H1 (cell line): ENCODE data around the gene HOXB7. TPM values are rescaled to one million over a fixed set of nuclear protein-coding genes. Genes with fewer than 3 reads are reported as not detected.

ENCODE experiments used
- BCL11A ChIP-seq, 2 experiments: IDR thresholded peaks; one replicate each; pipeline ENCODE4 v1.6.1; 2011; ENCODE audit warnings: low read depth in 2 of 2, low read length in 2 of 2, mild to moderate bottlenecking in 2 of 2
- CHD1 ChIP-seq: IDR thresholded peaks from 2 replicates; pipeline ENCODE4 v1.6.1; 2012; ENCODE audit warnings: low read depth, low read length, improper control_type of control experiment
- CHD2 ChIP-seq: IDR thresholded peaks from 2 replicates; pipeline ENCODE4 v1.6.1; 2012; ENCODE audit warnings: low read length, improper control_type of control experiment
- EGR1 ChIP-seq: IDR thresholded peaks from 2 replicates; pipeline ENCODE4 v1.6.1; 2011; ENCODE audit warnings: low read depth, low read length, borderline replicate concordance
- GTF2F1 ChIP-seq: IDR thresholded peaks from 2 replicates; pipeline ENCODE4 v1.6.1; 2012; ENCODE audit warnings: low read depth, low read length, improper control_type of control experiment, borderline replicate concordance
- HDAC6 ChIP-seq: IDR thresholded peaks from one replicate; pipeline ENCODE4 v1.7.1; 2012; ENCODE audit warnings: low read depth, mild to moderate bottlenecking, inconsistent platforms, low read length, moderate library complexity
- KDM1A ChIP-seq: fragments of 200-600, 300-600 bp; sonication (generic); IDR thresholded peaks from 2 replicates; pipeline ENCODE4 v1.7.1; 2016; ENCODE audit warnings: mild to moderate bottlenecking, low read length, borderline replicate concordance
- KDM4A ChIP-seq: IDR thresholded peaks from one replicate; pipeline ENCODE4 v1.7.1; 2012; ENCODE audit warnings: low read depth, mild to moderate bottlenecking, moderate library complexity, low read length, inconsistent platforms; ENCODE audit not compliant: severe bottlenecking
- MAX ChIP-seq: IDR thresholded peaks from 2 replicates; pipeline ENCODE4 v1.6.1; 2012; ENCODE audit warnings: inconsistent platforms
- NRF1 ChIP-seq: IDR thresholded peaks from 2 replicates; pipeline ENCODE4 v1.6.1; 2011; ENCODE audit warnings: mild to moderate bottlenecking, low read depth, low read length, improper control_type of control experiment
- PHF8 ChIP-seq: fragments of 200-600 bp; sonication (generic); conservative IDR thresholded peaks from 2 replicates; pipeline ENCODE4 v1.7.1; 2012; ENCODE audit warnings: low read depth, mild to moderate bottlenecking, inconsistent platforms, low read length, moderate library complexity
- POU5F1 ChIP-seq: IDR thresholded peaks from 2 replicates; pipeline ENCODE4 v1.6.1; 2011; ENCODE audit warnings: low read depth, mild to moderate bottlenecking, low read length, moderate library complexity
- RXRA ChIP-seq: IDR thresholded peaks from 2 replicates; pipeline ENCODE4 v1.6.1; 2011; ENCODE audit warnings: low read depth, mild to moderate bottlenecking, low read length, moderate library complexity; ENCODE audit not compliant: insufficient read depth
- SIRT6 ChIP-seq: IDR thresholded peaks from one replicate; pipeline ENCODE4 v1.7.1; 2012; ENCODE audit warnings: low read length, inconsistent platforms
- SRF ChIP-seq: IDR thresholded peaks from 2 replicates; pipeline ENCODE4 v1.6.1; 2011; ENCODE audit warnings: mild to moderate bottlenecking, low read depth, low read length, moderate library complexity
- SUZ12 ChIP-seq: fragments of 200-600 bp; sonication (generic); IDR thresholded peaks from 2 replicates; pipeline ENCODE4 v1.6.1; 2012; ENCODE audit warnings: mild to moderate bottlenecking, inconsistent platforms, low read length, moderate library complexity, mixed read lengths
- TAF7 ChIP-seq: optimal IDR thresholded peaks from 2 replicates; pipeline ENCODE3; 2011; ENCODE audit warnings: low read depth, mild to moderate bottlenecking, inconsistent platforms, low read length, moderate library complexity, borderline replicate concordance
- YY1 ChIP-seq: IDR thresholded peaks from 2 replicates; pipeline ENCODE4 v1.6.1; 2011; ENCODE audit warnings: low read depth, mild to moderate bottlenecking, low read length
- polyA plus RNA-seq, 7 experiments: library from polyadenylated mRNA; depleted of rRNA in 3 of 7; stranded (reverse) in 5 of 7; unstranded in 2 of 7; fragments of >200 nt in 5 of 7; fragments of 200-250 nt in 2 of 7; gene quantifications; 1 replicate in 5 of 7; 2 replicates in 1 of 7; 4 replicates in 1 of 7; pipeline versions ENCODE4 v1.2.1 to v1.2.3, GENCODE V29; 2011 to 2013; ENCODE audit warnings: missing spikeins in 2 of 7, mixed read lengths in 2 of 7
- total RNA-seq: library from RNA; stranded (reverse); fragmentation: NEBNext Ultra II Directional; extraction: Animal tissue kit (Norgen Biotek cat#: 25700); gene quantifications from 2 replicates; pipeline ENCODE4 v1.2.1, GENCODE V29; 2021
- TF ChIP-seq, protein P1 (sequence below): IDR thresholded peaks from 2 replicates; pipeline ENCODE4 v1.6.1; 2012; ENCODE audit warnings: low read length, inconsistent platforms

Gene HOXB7
- total and polyA plus RNA-seq, 2 of the 8 experiments (the other 6 are each of a cell fraction or from before 2014, with no cell fraction given): not detected

DNA sequence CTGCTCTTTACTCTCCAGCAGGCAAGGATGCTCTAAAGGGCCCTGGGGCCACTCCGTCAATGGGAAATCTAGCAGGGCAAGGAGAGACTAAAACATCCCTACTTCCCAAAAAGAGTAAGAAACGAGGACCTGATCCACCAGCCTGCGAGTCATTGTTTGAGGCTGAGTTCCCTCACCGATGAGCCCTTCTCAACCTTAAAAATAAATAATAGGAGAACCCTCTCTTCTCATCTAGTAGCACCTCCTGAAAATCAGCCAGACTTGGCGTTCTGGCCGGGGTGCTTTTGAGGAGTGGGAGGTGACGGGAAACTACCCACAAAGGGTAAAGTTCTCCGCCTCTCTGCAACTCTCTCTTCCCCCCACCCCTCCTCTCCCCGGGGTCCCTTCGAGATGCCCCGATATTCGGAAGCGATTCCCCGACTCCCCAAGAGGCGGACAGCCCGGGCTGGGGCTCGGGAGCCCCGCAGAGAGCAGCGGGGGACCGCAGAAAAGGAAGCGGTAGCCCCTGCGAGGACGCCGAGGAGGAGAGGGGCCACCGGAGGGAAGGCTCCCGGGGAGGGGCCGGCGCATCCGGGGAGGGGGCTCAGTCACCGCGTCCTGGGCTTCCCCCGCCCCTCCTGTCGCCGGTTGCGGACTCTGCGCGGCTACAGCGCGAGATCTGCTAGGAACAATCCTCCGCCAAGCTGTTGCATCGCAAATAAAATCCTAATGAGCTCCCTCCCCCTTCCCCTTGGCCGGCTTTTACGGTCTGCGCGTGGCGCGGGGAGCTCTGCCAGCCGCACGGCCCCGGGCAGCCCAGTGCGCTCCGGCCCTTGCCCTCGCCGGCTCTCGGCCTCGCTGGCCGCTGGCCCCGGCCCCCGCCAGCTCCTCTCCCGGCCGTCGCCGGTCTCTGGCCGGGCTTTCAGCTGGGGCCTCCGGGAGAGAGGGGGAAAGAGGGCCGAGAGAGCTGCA, 14.0 kb upstream of the HOXB7 start (continued):
- TF ChIP-seq CHD2 (no peak), TAF7 (no peak), NRF1 (no peak), HDAC6 (no peak), EGR1 (peak; percentile 82; the same call in 1 of the 2 replicates), MAX (no peak; the same call in 1 of the 2 replicates), POU5F1 (no peak), PHF8 (no peak), KDM4A (no peak), RXRA (no peak), YY1 (0 out of 2 replicates have a peak, but pooled peaks have one; percentile 4), SIRT6 (no peak), CHD1 (no peak), SRF (no peak), BCL11A (IDR thresholded peaks at IDR 0.05; ENCODE audit: low read depth in 2 of 2, low read length in 2 of 2) (no peak), GTF2F1 (no peak), SUZ12 (peak; percentile 97), KDM1A (no peak)
- TF ChIP-seq, protein P1, sequence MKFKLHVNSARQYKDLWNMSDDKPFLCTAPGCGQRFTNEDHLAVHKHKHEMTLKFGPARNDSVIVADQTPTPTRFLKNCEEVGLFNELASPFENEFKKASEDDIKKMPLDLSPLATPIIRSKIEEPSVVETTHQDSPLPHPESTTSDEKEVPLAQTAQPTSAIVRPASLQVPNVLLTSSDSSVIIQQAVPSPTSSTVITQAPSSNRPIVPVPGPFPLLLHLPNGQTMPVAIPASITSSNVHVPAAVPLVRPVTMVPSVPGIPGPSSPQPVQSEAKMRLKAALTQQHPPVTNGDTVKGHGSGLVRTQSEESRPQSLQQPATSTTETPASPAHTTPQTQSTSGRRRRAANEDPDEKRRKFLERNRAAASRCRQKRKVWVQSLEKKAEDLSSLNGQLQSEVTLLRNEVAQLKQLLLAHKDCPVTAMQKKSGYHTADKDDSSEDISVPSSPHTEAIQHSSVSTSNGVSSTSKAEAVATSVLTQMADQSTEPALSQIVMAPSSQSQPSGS: no peak
